Measurements from ENCODE around the gene LGR6.

DNA sequence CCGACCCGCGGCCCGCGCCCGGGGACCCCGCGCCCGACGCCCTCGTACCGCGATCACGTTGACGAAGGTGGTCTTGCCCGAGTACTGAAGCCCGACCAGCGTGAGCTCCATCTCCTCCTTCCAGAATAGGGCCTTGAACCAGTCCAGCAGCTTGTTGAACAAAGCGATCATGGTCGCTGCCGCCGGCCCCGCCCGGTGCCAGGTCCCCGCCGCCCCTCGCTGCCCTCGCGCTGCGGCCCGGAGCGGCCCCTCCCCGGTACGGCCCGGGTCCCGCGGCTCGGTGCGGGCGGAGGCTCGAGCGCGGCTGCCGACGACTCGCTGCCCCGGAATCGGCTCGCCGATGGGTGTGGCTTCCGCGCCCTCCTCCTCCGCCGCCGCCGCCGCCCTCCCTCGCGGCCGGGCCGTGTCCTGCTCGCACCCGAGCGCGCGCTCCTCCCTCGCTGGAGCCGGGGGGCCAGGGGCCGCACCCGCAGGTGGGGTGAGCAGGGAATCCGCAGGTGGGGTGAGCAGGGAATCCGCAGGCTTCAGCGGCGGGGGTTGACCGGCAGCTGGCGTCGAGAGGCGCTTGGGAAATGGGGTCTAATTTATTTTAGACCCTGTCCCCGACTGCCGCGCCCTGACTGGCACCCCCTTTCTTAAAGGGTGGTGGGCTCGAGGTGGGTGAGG lies 49.1 kb upstream of the LGR6 start, which contains the start of gene ARL8A:
- TF ChIP-seq EZH2 (IDR thresholded peaks at IDR 0.05; ENCODE audit: borderline replicate concordance), result no peak
- TF ChIP-seq, protein P1, sequence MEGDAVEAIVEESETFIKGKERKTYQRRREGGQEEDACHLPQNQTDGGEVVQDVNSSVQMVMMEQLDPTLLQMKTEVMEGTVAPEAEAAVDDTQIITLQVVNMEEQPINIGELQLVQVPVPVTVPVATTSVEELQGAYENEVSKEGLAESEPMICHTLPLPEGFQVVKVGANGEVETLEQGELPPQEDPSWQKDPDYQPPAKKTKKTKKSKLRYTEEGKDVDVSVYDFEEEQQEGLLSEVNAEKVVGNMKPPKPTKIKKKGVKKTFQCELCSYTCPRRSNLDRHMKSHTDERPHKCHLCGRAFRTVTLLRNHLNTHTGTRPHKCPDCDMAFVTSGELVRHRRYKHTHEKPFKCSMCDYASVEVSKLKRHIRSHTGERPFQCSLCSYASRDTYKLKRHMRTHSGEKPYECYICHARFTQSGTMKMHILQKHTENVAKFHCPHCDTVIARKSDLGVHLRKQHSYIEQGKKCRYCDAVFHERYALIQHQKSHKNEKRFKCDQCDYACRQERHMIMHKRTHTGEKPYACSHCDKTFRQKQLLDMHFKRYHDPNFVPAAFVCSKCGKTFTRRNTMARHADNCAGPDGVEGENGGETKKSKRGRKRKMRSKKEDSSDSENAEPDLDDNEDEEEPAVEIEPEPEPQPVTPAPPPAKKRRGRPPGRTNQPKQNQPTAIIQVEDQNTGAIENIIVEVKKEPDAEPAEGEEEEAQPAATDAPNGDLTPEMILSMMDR (IDR thresholded peaks at IDR 0.05; ENCODE audit: poor library complexity), result no peak

Data from hepatocyte (in vitro differentiated cells).